WTC11 (cell line): ENCODE data around the gene CCDC127. TPM values are rescaled to one million over a fixed set of nuclear protein-coding genes. Genes with fewer than 3 reads are reported as not detected.

ENCODE experiments used
- ATAC-seq: fragments of 200-7000 bp; cut with Tn5 transposase; 2 replicates; pipeline ENCODE4 v1.10.0; 2021; ENCODE audit warnings: mild to moderate bottlenecking, moderate library complexity
- CTCF ChIA-PET: fragments of 300-600 bp; sonication (Branson Sonifier 250); formaldehyde crosslinking; loops from one replicate; lab custom pipeline; 2021; ENCODE audit warnings: antibody characterized with exemption; lab: Charles Lee
- POLR2A ChIA-PET: fragments of 350-600 bp; sonication (Branson Sonifier 250); formaldehyde crosslinking; loops from one replicate; lab custom pipeline; 2021; ENCODE audit warnings: antibody characterized with exemption; lab: Charles Lee
- DNase-seq: peaks from one replicate; pipeline ENCODE4 v3.0.0; 2021; ENCODE audit warnings: low spot score
- H3K27ac Mint-ChIP-seq: 2 replicates; pipeline ENCODE4 v1.8.0; 2021; ENCODE audit warnings: mixed read lengths
- H3K27me3 Mint-ChIP-seq: 2 replicates; pipeline ENCODE4 v1.8.0; 2021; ENCODE audit warnings: low read depth, mild to moderate bottlenecking, moderate library complexity, mixed read lengths
- H3K36me3 Mint-ChIP-seq: 2 replicates; pipeline ENCODE4 v1.8.0; 2021; ENCODE audit warnings: mixed read lengths
- H3K4me1 Mint-ChIP-seq: 2 replicates; pipeline ENCODE4 v1.8.0; 2022; ENCODE audit warnings: mixed read lengths
- H3K4me3 Mint-ChIP-seq: 2 replicates; pipeline ENCODE4 v1.8.0; 2021; ENCODE audit warnings: mild to moderate bottlenecking, moderate library complexity, mixed read lengths
- H3K9me3 Mint-ChIP-seq: 2 replicates; pipeline ENCODE4 v1.8.0; 2021; ENCODE audit warnings: mixed read lengths
- ATF1 ChIP-seq: sonication (generic); formaldehyde crosslinking; IDR thresholded peaks from 2 replicates; pipeline ENCODE4 v1.8.1; 2023; ENCODE audit warnings: mild to moderate bottlenecking, moderate library complexity, missing genetic modification reagents
- CREB1 ChIP-seq: sonication (generic); formaldehyde crosslinking; IDR thresholded peaks from 2 replicates; pipeline ENCODE4 v1.8.0; 2023; ENCODE audit warnings: mild to moderate bottlenecking, missing genetic modification reagents
- EMX1 ChIP-seq: fragments of 250-450 bp; sonication (Bioruptor Pico); IDR thresholded peaks from 2 replicates; pipeline ENCODE4 v1.8.0; 2021; ENCODE audit warnings: mild to moderate bottlenecking
- ESRRA ChIP-seq: sonication (generic); formaldehyde crosslinking; IDR thresholded peaks from 2 replicates; pipeline ENCODE4 v1.8.1; 2022; ENCODE audit warnings: mild to moderate bottlenecking, missing genetic modification reagents, borderline replicate concordance
- ETV6 ChIP-seq: sonication (generic); formaldehyde crosslinking; IDR thresholded peaks from 2 replicates; pipeline ENCODE4 v1.8.1; 2022; ENCODE audit warnings: mild to moderate bottlenecking, missing genetic modification reagents
- FOXP1 ChIP-seq: sonication (generic); formaldehyde crosslinking; IDR thresholded peaks from 2 replicates; pipeline ENCODE4 v1.8.0; 2022; ENCODE audit warnings: missing genetic modification reagents, mild to moderate bottlenecking, moderate library complexity, borderline replicate concordance
- GRHL2 ChIP-seq: fragments of 250-450 bp; sonication (Bioruptor Pico); IDR thresholded peaks from 2 replicates; pipeline ENCODE4 v1.8.0; 2022; ENCODE audit warnings: mild to moderate bottlenecking, moderate library complexity; ENCODE audit not compliant: insufficient replicate concordance, severe bottlenecking
- JUN ChIP-seq: sonication (generic); formaldehyde crosslinking; IDR thresholded peaks from 2 replicates; pipeline ENCODE4 v1.8.0; 2023; ENCODE audit warnings: mild to moderate bottlenecking, missing genetic modification reagents
- NFE2L1 ChIP-seq: sonication (generic); formaldehyde crosslinking; IDR thresholded peaks from 2 replicates; pipeline ENCODE4 v1.8.1; 2023; ENCODE audit warnings: missing genetic modification reagents
- NFYB ChIP-seq: sonication (generic); formaldehyde crosslinking; conservative IDR thresholded peaks from 2 replicates; pipeline ENCODE4 v1.8.0; 2022; ENCODE audit warnings: low read depth, missing genetic modification reagents
- NR3C1 ChIP-seq: sonication (generic); formaldehyde crosslinking; conservative IDR thresholded peaks from 2 replicates; pipeline ENCODE4 v1.8.1; 2023; ENCODE audit warnings: low read depth, mild to moderate bottlenecking, missing genetic modification reagents
- ZNF219 ChIP-seq: sonication (generic); formaldehyde crosslinking; IDR thresholded peaks from 2 replicates; pipeline ENCODE4 v1.8.0; 2023; ENCODE audit warnings: missing genetic modification reagents, mild to moderate bottlenecking, borderline replicate concordance
- ZNF232 ChIP-seq: sonication (generic); formaldehyde crosslinking; IDR thresholded peaks from 2 replicates; pipeline ENCODE4 v1.8.0; 2022; ENCODE audit warnings: mild to moderate bottlenecking, missing genetic modification reagents
- ZNF263 ChIP-seq: sonication (generic); formaldehyde crosslinking; IDR thresholded peaks from 2 replicates; pipeline ENCODE4 v1.8.1; 2022; ENCODE audit warnings: low read depth, mild to moderate bottlenecking, moderate library complexity, missing genetic modification reagents
- total RNA-seq: library from RNA; stranded (reverse); gene quantifications from 3 replicates; pipeline ENCODE4 v1.2.3, GENCODE V29; 2021
- TF ChIP-seq, protein P1 (sequence below): sonication (generic); formaldehyde crosslinking; IDR thresholded peaks from 2 replicates; pipeline ENCODE4 v1.8.0; 2022; ENCODE audit warnings: mild to moderate bottlenecking, missing genetic modification reagents
- TF ChIP-seq, protein P2 (sequence below): sonication (generic); formaldehyde crosslinking; IDR thresholded peaks from 2 replicates; pipeline ENCODE4 v1.8.0; 2022; ENCODE audit warnings: mild to moderate bottlenecking, missing genetic modification reagents
- TF ChIP-seq, protein P3 (sequence below): fragments of 200-600 bp; IDR thresholded peaks from 2 replicates; pipeline ENCODE4 v1.8.0; 2022; ENCODE audit warnings: antibody characterized with exemption
- TF ChIP-seq, protein P4 (sequence below): sonication (generic); formaldehyde crosslinking; conservative IDR thresholded peaks from 2 replicates; pipeline ENCODE4 v1.8.1; 2023; ENCODE audit warnings: mild to moderate bottlenecking, low read depth, missing genetic modification reagents, moderate library complexity
- TF ChIP-seq, protein P5 (sequence below): sonication (generic); formaldehyde crosslinking; IDR thresholded peaks from 2 replicates; pipeline ENCODE4 v1.8.1; 2022; ENCODE audit warnings: low read depth, mild to moderate bottlenecking, moderate library complexity, missing genetic modification reagents, borderline replicate concordance
- TF ChIP-seq, protein P6 (sequence below): fragments of 250-450 bp; sonication (Bioruptor Pico); IDR thresholded peaks from 2 replicates; pipeline ENCODE4 v1.9.0; 2021; ENCODE audit warnings: moderate library complexity, mild to moderate bottlenecking, inconsistent platforms, borderline replicate concordance
- TF ChIP-seq, protein P7 (sequence below): sonication (generic); formaldehyde crosslinking; IDR thresholded peaks from 2 replicates; pipeline ENCODE4 v1.8.0; 2023; ENCODE audit warnings: missing genetic modification reagents
- TF ChIP-seq, protein P8 (sequence below): sonication (generic); formaldehyde crosslinking; IDR thresholded peaks from 2 replicates; pipeline ENCODE4 v1.8.1; 2023; ENCODE audit warnings: mild to moderate bottlenecking, missing genetic modification reagents

Gene CCDC127
- total RNA-seq, 1 experiment from 2014 or later: 5.3 TPM

DNA sequence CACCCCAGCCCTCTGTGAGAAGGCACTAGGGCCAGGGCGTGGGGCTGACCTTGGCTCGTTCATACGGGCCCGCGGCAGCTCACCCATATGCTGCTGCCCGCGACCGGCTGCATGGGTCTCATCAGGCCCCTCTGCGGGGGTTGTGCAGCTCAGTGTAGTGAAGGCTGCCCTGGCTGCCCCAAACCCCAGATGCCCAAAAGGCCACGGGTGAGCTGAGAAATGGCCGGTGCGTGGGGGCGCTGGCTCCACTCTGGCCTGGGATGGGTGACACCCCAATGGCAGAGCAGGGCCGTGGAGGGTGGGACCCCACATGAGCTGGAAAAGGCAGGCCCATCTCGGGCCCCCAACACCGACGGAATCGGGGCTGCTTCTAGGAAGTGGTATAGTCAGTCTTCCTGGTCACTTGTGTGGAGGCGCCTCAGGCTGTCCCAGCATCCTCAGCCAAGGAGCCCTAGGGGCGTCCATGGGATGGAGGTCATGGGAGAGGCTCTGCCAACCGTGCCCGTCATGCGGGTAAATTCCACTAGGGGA, 46.1 kb downstream of the CCDC127 start:
- ChIA-PET CTCF (no interaction called here), POLR2A (no interaction called here)
- H3K36me3 Mint-ChIP-seq: peaks cover 16% of the 10 kb centered on the region
- no peak overlapping the region for H3K27ac Mint-ChIP-seq
- no peaks in the 10 kb centered on the region for H3K27me3 Mint-ChIP-seq
- DNase-seq (peak; percentile 9), ATAC-seq (no peak)
- H3K9me3 Mint-ChIP-seq: no peaks in the 10 kb centered on the region
- H3K4me3 Mint-ChIP-seq: no peak overlapping the region
- H3K4me1 Mint-ChIP-seq: no peaks in the 10 kb centered on the region
- TF ChIP-seq, protein P1, sequence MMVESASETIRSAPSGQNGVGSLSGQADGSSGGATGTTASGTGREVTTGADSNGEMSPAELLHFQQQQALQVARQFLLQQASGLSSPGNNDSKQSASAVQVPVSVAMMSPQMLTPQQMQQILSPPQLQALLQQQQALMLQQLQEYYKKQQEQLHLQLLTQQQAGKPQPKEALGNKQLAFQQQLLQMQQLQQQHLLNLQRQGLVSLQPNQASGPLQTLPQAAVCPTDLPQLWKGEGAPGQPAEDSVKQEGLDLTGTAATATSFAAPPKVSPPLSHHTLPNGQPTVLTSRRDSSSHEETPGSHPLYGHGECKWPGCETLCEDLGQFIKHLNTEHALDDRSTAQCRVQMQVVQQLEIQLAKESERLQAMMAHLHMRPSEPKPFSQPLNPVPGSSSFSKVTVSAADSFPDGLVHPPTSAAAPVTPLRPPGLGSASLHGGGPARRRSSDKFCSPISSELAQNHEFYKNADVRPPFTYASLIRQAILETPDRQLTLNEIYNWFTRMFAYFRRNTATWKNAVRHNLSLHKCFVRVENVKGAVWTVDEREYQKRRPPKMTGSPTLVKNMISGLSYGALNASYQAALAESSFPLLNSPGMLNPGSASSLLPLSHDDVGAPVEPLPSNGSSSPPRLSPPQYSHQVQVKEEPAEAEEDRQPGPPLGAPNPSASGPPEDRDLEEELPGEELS (CRISPR knock-in tag): no peak
- TF ChIP-seq, protein P2, sequence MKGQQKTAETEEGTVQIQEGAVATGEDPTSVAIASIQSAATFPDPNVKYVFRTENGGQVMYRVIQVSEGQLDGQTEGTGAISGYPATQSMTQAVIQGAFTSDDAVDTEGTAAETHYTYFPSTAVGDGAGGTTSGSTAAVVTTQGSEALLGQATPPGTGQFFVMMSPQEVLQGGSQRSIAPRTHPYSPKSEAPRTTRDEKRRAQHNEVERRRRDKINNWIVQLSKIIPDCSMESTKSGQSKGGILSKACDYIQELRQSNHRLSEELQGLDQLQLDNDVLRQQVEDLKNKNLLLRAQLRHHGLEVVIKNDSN: no peak
- TF ChIP-seq ESRRA (CRISPR knock-in tag): no peak
- TF ChIP-seq, protein P3, sequence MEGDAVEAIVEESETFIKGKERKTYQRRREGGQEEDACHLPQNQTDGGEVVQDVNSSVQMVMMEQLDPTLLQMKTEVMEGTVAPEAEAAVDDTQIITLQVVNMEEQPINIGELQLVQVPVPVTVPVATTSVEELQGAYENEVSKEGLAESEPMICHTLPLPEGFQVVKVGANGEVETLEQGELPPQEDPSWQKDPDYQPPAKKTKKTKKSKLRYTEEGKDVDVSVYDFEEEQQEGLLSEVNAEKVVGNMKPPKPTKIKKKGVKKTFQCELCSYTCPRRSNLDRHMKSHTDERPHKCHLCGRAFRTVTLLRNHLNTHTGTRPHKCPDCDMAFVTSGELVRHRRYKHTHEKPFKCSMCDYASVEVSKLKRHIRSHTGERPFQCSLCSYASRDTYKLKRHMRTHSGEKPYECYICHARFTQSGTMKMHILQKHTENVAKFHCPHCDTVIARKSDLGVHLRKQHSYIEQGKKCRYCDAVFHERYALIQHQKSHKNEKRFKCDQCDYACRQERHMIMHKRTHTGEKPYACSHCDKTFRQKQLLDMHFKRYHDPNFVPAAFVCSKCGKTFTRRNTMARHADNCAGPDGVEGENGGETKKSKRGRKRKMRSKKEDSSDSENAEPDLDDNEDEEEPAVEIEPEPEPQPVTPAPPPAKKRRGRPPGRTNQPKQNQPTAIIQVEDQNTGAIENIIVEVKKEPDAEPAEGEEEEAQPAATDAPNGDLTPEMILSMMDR: no peak
- TF ChIP-seq ETV6 (CRISPR knock-in tag): no peak
- TF ChIP-seq, protein P4, sequence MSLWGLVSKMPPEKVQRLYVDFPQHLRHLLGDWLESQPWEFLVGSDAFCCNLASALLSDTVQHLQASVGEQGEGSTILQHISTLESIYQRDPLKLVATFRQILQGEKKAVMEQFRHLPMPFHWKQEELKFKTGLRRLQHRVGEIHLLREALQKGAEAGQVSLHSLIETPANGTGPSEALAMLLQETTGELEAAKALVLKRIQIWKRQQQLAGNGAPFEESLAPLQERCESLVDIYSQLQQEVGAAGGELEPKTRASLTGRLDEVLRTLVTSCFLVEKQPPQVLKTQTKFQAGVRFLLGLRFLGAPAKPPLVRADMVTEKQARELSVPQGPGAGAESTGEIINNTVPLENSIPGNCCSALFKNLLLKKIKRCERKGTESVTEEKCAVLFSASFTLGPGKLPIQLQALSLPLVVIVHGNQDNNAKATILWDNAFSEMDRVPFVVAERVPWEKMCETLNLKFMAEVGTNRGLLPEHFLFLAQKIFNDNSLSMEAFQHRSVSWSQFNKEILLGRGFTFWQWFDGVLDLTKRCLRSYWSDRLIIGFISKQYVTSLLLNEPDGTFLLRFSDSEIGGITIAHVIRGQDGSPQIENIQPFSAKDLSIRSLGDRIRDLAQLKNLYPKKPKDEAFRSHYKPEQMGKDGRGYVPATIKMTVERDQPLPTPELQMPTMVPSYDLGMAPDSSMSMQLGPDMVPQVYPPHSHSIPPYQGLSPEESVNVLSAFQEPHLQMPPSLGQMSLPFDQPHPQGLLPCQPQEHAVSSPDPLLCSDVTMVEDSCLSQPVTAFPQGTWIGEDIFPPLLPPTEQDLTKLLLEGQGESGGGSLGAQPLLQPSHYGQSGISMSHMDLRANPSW: no peak
- TF ChIP-seq, protein P5, sequence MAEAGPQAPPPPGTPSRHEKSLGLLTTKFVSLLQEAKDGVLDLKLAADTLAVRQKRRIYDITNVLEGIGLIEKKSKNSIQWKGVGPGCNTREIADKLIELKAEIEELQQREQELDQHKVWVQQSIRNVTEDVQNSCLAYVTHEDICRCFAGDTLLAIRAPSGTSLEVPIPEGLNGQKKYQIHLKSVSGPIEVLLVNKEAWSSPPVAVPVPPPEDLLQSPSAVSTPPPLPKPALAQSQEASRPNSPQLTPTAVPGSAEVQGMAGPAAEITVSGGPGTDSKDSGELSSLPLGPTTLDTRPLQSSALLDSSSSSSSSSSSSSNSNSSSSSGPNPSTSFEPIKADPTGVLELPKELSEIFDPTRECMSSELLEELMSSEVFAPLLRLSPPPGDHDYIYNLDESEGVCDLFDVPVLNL: no peak
- no peak for TF ChIP-seq GRHL2 (CRISPR knock-in tag)
- TF ChIP-seq, protein P6, sequence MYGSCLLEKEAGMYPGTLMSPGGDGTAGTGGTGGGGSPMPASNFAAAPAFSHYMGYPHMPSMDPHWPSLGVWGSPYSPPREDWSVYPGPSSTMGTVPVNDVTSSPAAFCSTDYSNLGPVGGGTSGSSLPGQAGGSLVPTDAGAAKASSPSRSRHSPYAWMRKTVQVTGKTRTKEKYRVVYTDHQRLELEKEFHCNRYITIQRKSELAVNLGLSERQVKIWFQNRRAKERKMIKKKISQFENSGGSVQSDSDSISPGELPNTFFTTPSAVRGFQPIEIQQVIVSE (CRISPR knock-in tag): no peak
- TF ChIP-seq, protein P7, sequence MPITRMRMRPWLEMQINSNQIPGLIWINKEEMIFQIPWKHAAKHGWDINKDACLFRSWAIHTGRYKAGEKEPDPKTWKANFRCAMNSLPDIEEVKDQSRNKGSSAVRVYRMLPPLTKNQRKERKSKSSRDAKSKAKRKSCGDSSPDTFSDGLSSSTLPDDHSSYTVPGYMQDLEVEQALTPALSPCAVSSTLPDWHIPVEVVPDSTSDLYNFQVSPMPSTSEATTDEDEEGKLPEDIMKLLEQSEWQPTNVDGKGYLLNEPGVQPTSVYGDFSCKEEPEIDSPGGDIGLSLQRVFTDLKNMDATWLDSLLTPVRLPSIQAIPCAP (CRISPR knock-in tag): no peak
- no peak for TF ChIP-seq ZNF263 (CRISPR knock-in tag)

DNA sequence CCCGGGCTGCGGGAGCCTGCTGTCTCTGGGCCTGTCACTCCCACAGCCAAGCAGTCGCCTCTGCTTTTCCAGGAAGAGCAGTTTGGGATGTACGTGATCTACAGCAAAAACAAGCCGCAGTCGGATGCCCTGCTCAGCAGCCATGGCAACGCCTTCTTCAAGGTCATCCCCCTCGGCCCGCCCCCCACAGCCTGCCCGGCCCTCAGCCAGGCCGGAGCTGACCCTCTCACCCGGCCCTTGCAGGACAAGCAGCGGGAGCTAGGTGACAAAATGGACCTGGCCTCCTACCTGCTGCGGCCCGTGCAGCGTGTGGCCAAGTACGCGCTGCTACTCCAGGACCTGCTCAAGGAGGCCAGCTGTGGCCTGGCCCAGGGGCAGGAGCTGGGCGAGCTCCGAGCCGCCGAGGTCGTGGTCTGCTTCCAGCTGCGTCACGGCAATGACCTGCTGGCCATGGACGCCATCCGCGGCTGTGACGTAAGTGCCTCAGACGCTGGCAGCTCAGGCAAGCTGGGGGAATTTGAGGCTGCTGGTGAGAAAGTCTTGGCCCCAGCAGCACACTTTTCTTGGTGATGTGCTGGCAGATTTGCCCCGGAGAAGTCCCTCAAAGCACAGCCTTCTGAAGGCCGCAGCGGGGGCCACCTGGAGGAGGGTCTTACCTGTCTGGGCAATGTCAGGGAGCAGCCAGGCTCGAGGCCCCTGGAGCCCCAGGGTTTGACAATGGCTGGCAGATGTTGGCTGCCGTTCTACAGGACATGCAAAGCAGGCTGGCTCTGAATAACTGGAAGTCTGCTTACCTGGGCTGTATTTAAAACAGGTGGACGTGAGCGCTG, 46.8 kb downstream of the CCDC127 start:
- H3K27me3 Mint-ChIP-seq: no peaks in the 10 kb centered on the region
- H3K9me3 Mint-ChIP-seq: no peaks in the 10 kb centered on the region
- DNase-seq (peak; percentile 8), ATAC-seq (no peak)
- peaks cover 20% of the 10 kb centered on the region for H3K36me3 Mint-ChIP-seq
- no peak overlapping the region for H3K4me3 Mint-ChIP-seq
- CTCF ChIA-PET: no interaction called here
- no peak overlapping the region for H3K27ac Mint-ChIP-seq
- POLR2A ChIA-PET: no interaction called here
- H3K4me1 Mint-ChIP-seq: no peaks in the 10 kb centered on the region
- TF ChIP-seq, protein P8, sequence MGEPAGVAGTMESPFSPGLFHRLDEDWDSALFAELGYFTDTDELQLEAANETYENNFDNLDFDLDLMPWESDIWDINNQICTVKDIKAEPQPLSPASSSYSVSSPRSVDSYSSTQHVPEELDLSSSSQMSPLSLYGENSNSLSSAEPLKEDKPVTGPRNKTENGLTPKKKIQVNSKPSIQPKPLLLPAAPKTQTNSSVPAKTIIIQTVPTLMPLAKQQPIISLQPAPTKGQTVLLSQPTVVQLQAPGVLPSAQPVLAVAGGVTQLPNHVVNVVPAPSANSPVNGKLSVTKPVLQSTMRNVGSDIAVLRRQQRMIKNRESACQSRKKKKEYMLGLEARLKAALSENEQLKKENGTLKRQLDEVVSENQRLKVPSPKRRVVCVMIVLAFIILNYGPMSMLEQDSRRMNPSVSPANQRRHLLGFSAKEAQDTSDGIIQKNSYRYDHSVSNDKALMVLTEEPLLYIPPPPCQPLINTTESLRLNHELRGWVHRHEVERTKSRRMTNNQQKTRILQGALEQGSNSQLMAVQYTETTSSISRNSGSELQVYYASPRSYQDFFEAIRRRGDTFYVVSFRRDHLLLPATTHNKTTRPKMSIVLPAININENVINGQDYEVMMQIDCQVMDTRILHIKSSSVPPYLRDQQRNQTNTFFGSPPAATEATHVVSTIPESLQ (CRISPR knock-in tag): no peak
- TF ChIP-seq NFE2L1 (CRISPR knock-in tag) (no peak), JUN (CRISPR knock-in tag) (no peak), FOXP1 (no peak), CREB1 (CRISPR knock-in tag) (no peak), ZNF232 (CRISPR knock-in tag) (no peak), ATF1 (no peak), EMX1 (no peak), ZNF219 (CRISPR knock-in tag) (no peak), NR3C1 (CRISPR knock-in tag) (no peak), ESRRA (CRISPR knock-in tag) (no peak), NFYB (CRISPR knock-in tag) (no peak)
